HepG2 (cell line): Measurements from ENCODE around the gene TNFAIP2. TPM values are rescaled to one million over a fixed set of nuclear protein-coding genes. Genes with fewer than 3 reads are reported as not detected.

Experiments used
- ETV6 ChIP-seq: sonication (generic); formaldehyde crosslinking; conservative IDR thresholded peaks from 2 replicates; pipeline ENCODE4 v1.4.0; 2020; ENCODE audit warnings: missing genetic modification reagents
- GATAD2A ChIP-seq: IDR thresholded peaks from 2 replicates; pipeline ENCODE4 v1.6.1; 2016
- JUND ChIP-seq: sonication (generic); formaldehyde crosslinking; IDR thresholded peaks from 2 replicates; pipeline ENCODE4 v1.8.0; 2022; ENCODE audit warnings: mild to moderate bottlenecking, missing genetic modification reagents
- KDM6A ChIP-seq: IDR thresholded peaks from 2 replicates; pipeline ENCODE4 v1.6.1; 2016; ENCODE audit warnings: low read depth
- MAFF ChIP-seq: IDR thresholded peaks from 2 replicates; pipeline ENCODE4 v1.6.1; 2011; ENCODE audit warnings: low read depth, low read length, improper control_type of control experiment
- MIER3 ChIP-seq: IDR thresholded peaks from 2 replicates; pipeline ENCODE4 v1.6.1; 2016; ENCODE audit warnings: missing compliant biosample characterization, borderline replicate concordance
- PHF20 ChIP-seq: sonication (generic); formaldehyde crosslinking; IDR thresholded peaks from 2 replicates; pipeline ENCODE4 v1.5.0; 2020; ENCODE audit warnings: mild to moderate bottlenecking, missing genetic modification reagents
- RORA ChIP-seq: sonication (generic); formaldehyde crosslinking; IDR thresholded peaks from 2 replicates; pipeline ENCODE4 v1.5.0; 2020; ENCODE audit warnings: mild to moderate bottlenecking, missing genetic modification reagents, moderate library complexity
- YEATS2 ChIP-seq: sonication (generic); formaldehyde crosslinking; IDR thresholded peaks from 2 replicates; pipeline ENCODE4 v1.4.0; 2020; ENCODE audit warnings: missing genetic modification reagents, borderline replicate concordance
- ZBTB7A ChIP-seq: sonication (generic); formaldehyde crosslinking; IDR thresholded peaks from 2 replicates; pipeline ENCODE4 v1.8.0; 2022; ENCODE audit warnings: mild to moderate bottlenecking, missing genetic modification reagents
- ZFYVE20 ChIP-seq: sonication (generic); formaldehyde crosslinking; IDR thresholded peaks from 2 replicates; pipeline ENCODE4 v1.8.0; 2023; ENCODE audit warnings: low read depth, mild to moderate bottlenecking, moderate library complexity, missing genetic modification reagents, borderline replicate concordance
- ZNF33A ChIP-seq: sonication (generic); formaldehyde crosslinking; IDR thresholded peaks from 2 replicates; pipeline ENCODE4 v1.5.1; 2020; ENCODE audit warnings: missing genetic modification reagents, mild to moderate bottlenecking, moderate library complexity, borderline replicate concordance
- ZNF33B ChIP-seq: sonication (generic); formaldehyde crosslinking; IDR thresholded peaks from 2 replicates; pipeline ENCODE4 v1.5.1; 2020; ENCODE audit warnings: mild to moderate bottlenecking, missing genetic modification reagents
- ZNF550 ChIP-seq: sonication (generic); formaldehyde crosslinking; IDR thresholded peaks from 2 replicates; pipeline ENCODE4 v1.4.0; 2020; ENCODE audit warnings: mild to moderate bottlenecking, missing genetic modification reagents, borderline replicate concordance
- ZNF788 ChIP-seq: sonication (generic); formaldehyde crosslinking; IDR thresholded peaks from 2 replicates; pipeline ENCODE4 v1.5.0; 2020; ENCODE audit warnings: mild to moderate bottlenecking, missing genetic modification reagents, borderline replicate concordance
- polyA plus RNA-seq, 8 experiments: library from polyadenylated mRNA; depleted of rRNA in 3 of 8; stranded (reverse) in 7 of 8; unstranded in 1 of 8; fragments of >200 nt; fragmentation: Illumina TruSeq in 4 of 8; extraction: Trizol in 4 of 8; gene quantifications; 2 replicates each; pipeline versions ENCODE4 v1.2.1 to v1.2.3, GENCODE V29; 2011 to 2016; ENCODE audit warnings: low read depth in 4 of 8, missing spikeins in 1 of 8, mixed read lengths in 1 of 8; ENCODE audit not compliant: insufficient read depth in 1 of 8
- total RNA-seq, 5 experiments: library from RNA; depleted of rRNA; stranded (reverse); fragments of >200 nt; fragmentation: Illumina TruSeq; extraction: Trizol; gene quantifications; 2 replicates each; pipeline ENCODE4 v1.2.3, GENCODE V29; 2016; ENCODE audit warnings: low read depth in 1 of 5
- TF ChIP-seq, protein P1 (sequence below): sonication (generic); formaldehyde crosslinking; IDR thresholded peaks from 2 replicates; pipeline ENCODE4 v1.5.0; 2020; ENCODE audit warnings: mild to moderate bottlenecking, missing genetic modification reagents
- TF ChIP-seq, protein P2 (sequence below): sonication (generic); formaldehyde crosslinking; IDR thresholded peaks from 2 replicates; pipeline ENCODE4 v1.5.0; 2020; ENCODE audit warnings: missing genetic modification reagents, mild to moderate bottlenecking, borderline replicate concordance
- TF ChIP-seq, protein P3 (sequence below): sonication (generic); formaldehyde crosslinking; IDR thresholded peaks from 2 replicates; pipeline ENCODE4 v1.9.0; 2021; ENCODE audit warnings: missing genetic modification reagents, borderline replicate concordance
- TF ChIP-seq, protein P4 (sequence below): sonication (generic); formaldehyde crosslinking; IDR thresholded peaks from 2 replicates; pipeline ENCODE4 v1.8.0; 2022; ENCODE audit warnings: mild to moderate bottlenecking, missing genetic modification reagents; ENCODE audit not compliant: insufficient replicate concordance

Gene TNFAIP2
- total and polyA plus RNA-seq, 2 of the 13 experiments (the other 11 are each of a cell fraction or from before 2014, with no cell fraction given), result 0.46 to 1.5 TPM

DNA sequence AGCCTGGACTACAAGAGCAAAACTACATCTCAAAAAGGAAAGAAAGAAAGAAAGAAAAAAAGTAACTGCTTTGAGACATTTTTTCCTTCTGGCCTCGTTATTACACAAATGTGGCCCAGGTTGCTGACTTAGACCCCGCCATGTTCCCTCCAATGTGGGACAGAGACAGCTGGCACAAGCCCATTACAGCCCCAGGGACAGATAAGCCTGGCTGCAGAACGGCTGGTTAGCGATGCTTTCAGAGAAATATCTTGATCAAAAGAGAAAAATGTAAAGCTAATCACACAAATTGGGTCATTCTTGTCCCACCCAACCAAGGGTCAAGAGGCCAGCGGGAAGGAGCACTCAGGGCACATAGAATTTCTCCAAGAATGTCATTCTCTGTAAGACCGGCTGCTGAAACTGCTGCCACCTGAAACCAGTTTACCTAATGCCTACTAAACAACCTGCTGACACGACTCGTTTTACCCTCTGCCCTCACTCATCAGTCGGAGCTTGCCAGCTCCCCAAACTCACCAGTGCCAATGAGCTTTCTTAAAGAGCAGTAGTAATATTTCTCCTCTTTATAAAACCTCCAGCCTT lies 63.1 kb downstream of the TNFAIP2 start (continued):
- TF ChIP-seq, protein P1, sequence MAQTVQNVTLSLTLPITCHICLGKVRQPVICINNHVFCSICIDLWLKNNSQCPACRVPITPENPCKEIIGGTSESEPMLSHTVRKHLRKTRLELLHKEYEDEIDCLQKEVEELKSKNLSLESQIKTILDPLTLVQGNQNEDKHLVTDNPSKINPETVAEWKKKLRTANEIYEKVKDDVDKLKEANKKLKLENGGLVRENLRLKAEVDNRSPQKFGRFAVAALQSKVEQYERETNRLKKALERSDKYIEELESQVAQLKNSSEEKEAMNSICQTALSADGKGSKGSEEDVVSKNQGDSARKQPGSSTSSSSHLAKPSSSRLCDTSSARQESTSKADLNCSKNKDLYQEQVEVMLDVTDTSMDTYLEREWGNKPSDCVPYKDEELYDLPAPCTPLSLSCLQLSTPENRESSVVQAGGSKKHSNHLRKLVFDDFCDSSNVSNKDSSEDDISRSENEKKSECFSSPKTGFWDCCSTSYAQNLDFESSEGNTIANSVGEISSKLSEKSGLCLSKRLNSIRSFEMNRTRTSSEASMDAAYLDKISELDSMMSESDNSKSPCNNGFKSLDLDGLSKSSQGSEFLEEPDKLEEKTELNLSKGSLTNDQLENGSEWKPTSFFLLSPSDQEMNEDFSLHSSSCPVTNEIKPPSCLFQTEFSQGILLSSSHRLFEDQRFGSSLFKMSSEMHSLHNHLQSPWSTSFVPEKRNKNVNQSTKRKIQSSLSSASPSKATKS (CRISPR knock-in tag), result no peak
- TF ChIP-seq YEATS2 (CRISPR knock-in tag) (no peak), KDM6A (no peak), PHF20 (CRISPR knock-in tag) (no peak), MIER3 (CRISPR knock-in tag) (no peak), ZNF33B (CRISPR knock-in tag) (0 out of 2 replicates have a peak, but pooled peaks have one; percentile 3), ZNF33A (CRISPR knock-in tag) (no peak), ZBTB7A (no peak), GATAD2A (no peak), ZNF550 (CRISPR knock-in tag) (no peak), MAFF (peak; percentile 38; the same call in 1 of the 2 replicates), ZNF788 (CRISPR knock-in tag) (no peak), ETV6 (CRISPR knock-in tag) (no peak), RORA (CRISPR knock-in tag) (no peak), ZFYVE20 (no peak), JUND (no peak)
- TF ChIP-seq, protein P2, sequence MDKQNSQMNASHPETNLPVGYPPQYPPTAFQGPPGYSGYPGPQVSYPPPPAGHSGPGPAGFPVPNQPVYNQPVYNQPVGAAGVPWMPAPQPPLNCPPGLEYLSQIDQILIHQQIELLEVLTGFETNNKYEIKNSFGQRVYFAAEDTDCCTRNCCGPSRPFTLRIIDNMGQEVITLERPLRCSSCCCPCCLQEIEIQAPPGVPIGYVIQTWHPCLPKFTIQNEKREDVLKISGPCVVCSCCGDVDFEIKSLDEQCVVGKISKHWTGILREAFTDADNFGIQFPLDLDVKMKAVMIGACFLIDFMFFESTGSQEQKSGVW (CRISPR knock-in tag), result no peak
- TF ChIP-seq, protein P3, sequence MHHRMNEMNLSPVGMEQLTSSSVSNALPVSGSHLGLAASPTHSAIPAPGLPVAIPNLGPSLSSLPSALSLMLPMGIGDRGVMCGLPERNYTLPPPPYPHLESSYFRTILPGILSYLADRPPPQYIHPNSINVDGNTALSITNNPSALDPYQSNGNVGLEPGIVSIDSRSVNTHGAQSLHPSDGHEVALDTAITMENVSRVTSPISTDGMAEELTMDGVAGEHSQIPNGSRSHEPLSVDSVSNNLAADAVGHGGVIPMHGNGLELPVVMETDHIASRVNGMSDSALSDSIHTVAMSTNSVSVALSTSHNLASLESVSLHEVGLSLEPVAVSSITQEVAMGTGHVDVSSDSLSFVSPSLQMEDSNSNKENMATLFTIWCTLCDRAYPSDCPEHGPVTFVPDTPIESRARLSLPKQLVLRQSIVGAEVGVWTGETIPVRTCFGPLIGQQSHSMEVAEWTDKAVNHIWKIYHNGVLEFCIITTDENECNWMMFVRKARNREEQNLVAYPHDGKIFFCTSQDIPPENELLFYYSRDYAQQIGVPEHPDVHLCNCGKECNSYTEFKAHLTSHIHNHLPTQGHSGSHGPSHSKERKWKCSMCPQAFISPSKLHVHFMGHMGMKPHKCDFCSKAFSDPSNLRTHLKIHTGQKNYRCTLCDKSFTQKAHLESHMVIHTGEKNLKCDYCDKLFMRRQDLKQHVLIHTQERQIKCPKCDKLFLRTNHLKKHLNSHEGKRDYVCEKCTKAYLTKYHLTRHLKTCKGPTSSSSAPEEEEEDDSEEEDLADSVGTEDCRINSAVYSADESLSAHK (CRISPR knock-in tag), result no peak
- TF ChIP-seq, protein P4, sequence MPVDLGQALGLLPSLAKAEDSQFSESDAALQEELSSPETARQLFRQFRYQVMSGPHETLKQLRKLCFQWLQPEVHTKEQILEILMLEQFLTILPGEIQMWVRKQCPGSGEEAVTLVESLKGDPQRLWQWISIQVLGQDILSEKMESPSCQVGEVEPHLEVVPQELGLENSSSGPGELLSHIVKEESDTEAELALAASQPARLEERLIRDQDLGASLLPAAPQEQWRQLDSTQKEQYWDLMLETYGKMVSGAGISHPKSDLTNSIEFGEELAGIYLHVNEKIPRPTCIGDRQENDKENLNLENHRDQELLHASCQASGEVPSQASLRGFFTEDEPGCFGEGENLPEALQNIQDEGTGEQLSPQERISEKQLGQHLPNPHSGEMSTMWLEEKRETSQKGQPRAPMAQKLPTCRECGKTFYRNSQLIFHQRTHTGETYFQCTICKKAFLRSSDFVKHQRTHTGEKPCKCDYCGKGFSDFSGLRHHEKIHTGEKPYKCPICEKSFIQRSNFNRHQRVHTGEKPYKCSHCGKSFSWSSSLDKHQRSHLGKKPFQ (CRISPR knock-in tag), result peak; percentile 7
- TF ChIP-seq, all 625 proteins: peak for 6
